Heart left ventricle (tissue), 13 donors: ENCODE results near the gene TRIM27.
"Not testable (repeated sequence)": the region's sequence is repeated elsewhere in the genome, so short reads cannot be mapped to it uniquely, and the experiment has no call there.

Source experiments
- POLR2A ChIP-seq, 2 donors: fragments of 450-650 bp; IDR thresholded peaks; one replicate each; pipeline ENCODE4 v1.6.1; 2017; ENCODE audit warnings: antibody characterized with exemption in 2 of 2, mild to moderate bottlenecking in 2 of 2, moderate library complexity in 2 of 2
- TF ChIP-seq, protein P1 (sequence below), 12 donors: fragments of 200-600 bp; sonication (generic) in 4 of 12; IDR thresholded peaks; one replicate each; pipeline versions ENCODE4 v1.5.0 to v1.8.0; 2018 to 2022; ENCODE audit warnings: antibody characterized with exemption in 12 of 12, mild to moderate bottlenecking in 5 of 12
- donor health status: ischemic (EF 13 %, LVEDD 7.1; RV severe dilation, severe dysfunction).
- donor health status: DM: no; HTN: yes; CAD: no.
- donor health status: DM: no; HTN: no; CAD: no.
- donor health status: ischemic (EF 25% LVEDD 6.9; RV normal size, moderate dysfunction).
- donor health status: ischemic (EF 25% LVEDD 5.7; RV mildly dilated, moderate dysfunction).
- donor health status: ischemic (EF 35%, LVEDD 5.7; RV mildly dilated, moderate dysfunction).
- donor health status: nonischemic (EF 11% LVEDD 7.7; RV severe dilation, severe dysfunction).
- donor health status: DM: yes; HTN: yes; CAD: no.
- donor health status: PGD.
- donor health status: ischemic (EF 29% LVEDD 5.4; RV normal size, mild dysfunction).
- donor health status: nonischemic (EF 23%, LVEDD 6.1; RV moderate dilation, normal function).

DNA sequence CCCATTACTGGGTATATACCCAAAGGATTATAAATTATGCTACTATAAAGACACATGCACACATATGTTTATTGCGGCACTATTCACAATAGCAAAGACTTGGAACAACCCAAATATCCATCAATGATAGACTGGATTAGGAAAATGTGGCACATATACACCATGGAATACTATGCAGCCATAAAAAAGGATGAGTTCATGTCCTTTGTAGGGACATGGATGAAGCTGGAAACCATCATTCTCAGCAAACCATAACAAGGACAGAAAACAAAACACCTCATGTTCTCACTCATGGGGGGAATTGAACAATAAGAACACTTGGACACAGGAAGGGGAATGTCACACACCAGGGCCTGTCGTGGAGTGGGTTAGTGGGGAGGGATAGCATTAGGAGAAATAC is 69.4 kb downstream of the TRIM27 start:
- TF ChIP-seq, protein P1, sequence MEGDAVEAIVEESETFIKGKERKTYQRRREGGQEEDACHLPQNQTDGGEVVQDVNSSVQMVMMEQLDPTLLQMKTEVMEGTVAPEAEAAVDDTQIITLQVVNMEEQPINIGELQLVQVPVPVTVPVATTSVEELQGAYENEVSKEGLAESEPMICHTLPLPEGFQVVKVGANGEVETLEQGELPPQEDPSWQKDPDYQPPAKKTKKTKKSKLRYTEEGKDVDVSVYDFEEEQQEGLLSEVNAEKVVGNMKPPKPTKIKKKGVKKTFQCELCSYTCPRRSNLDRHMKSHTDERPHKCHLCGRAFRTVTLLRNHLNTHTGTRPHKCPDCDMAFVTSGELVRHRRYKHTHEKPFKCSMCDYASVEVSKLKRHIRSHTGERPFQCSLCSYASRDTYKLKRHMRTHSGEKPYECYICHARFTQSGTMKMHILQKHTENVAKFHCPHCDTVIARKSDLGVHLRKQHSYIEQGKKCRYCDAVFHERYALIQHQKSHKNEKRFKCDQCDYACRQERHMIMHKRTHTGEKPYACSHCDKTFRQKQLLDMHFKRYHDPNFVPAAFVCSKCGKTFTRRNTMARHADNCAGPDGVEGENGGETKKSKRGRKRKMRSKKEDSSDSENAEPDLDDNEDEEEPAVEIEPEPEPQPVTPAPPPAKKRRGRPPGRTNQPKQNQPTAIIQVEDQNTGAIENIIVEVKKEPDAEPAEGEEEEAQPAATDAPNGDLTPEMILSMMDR (IDR thresholded peaks at IDR 0.05) = not testable (repeated sequence)
- not testable (repeated sequence) for TF ChIP-seq POLR2A (IDR thresholded peaks at IDR 0.05)
